H1 (cell line): ENCODE measurements around the gene LANCL3. TPM values are rescaled to one million over a fixed set of nuclear protein-coding genes. Genes with fewer than 3 reads are reported as not detected.

Experiments
- CTCF ChIA-PET: fragments of 300-600 bp; sonication (Branson Sonifier 250); formaldehyde crosslinking; loops from one replicate; lab custom pipeline; 2021; ENCODE audit not compliant: partially characterized antibody; lab: Charles Lee
- POLR2A ChIA-PET: fragments of 300-600 bp; sonication (Branson Sonifier 250); formaldehyde crosslinking; loops from one replicate; lab custom pipeline; 2021; ENCODE audit warnings: inconsistent platforms; ENCODE audit not compliant: partially characterized antibody; lab: Charles Lee
- DNase-seq, 2 experiments: peaks; one replicate each; pipeline versions ENCODE4 v3.0.0 to v3.0.0-alpha.2; 2010 to 2022; ENCODE audit warnings: low spot score in 2 of 2, low read depth in 1 of 2, mixed read lengths in 1 of 2
- FAIRE-seq: peaks from 2 replicates; lab custom pipeline; 2011; peaks lifted over from hg19 to GRCh38; lab: Jason Lieb, UNC
- H2AFZ ChIP-seq: 2 replicates; pipeline ENCODE4 v1.8.1; 2012; ENCODE audit warnings: low read length, inconsistent platforms
- H2AK5ac ChIP-seq: 2 replicates; pipeline ENCODE4 v1.6.1; 2013; ENCODE audit warnings: low read depth, low read length
- H2BK120ac ChIP-seq: replicated peaks from 2 replicates; pipeline ENCODE3; 2013; ENCODE audit warnings: low read depth, low read length, inconsistent platforms
- H2BK12ac ChIP-seq: 2 replicates; pipeline ENCODE4 v1.6.1; 2013; ENCODE audit warnings: low read depth, low read length
- H2BK15ac ChIP-seq: 2 replicates; pipeline ENCODE4 v1.6.1; 2013; ENCODE audit warnings: low read length
- H2BK20ac ChIP-seq: 2 replicates; pipeline ENCODE4 v1.6.1; 2013; ENCODE audit warnings: low read length
- H2BK5ac ChIP-seq: 2 replicates; pipeline ENCODE4 v1.6.1; 2013; ENCODE audit warnings: low read depth, low read length
- H3K14ac ChIP-seq: 2 replicates; pipeline ENCODE4 v1.6.1; 2013; ENCODE audit warnings: inconsistent platforms; ENCODE audit not compliant: insufficient read length
- H3K18ac ChIP-seq: 2 replicates; pipeline ENCODE4 v1.6.1; 2013; ENCODE audit warnings: low read length; ENCODE audit errors: extremely low read depth
- H3K23ac ChIP-seq: 2 replicates; pipeline ENCODE4 v1.6.1; 2013; ENCODE audit warnings: inconsistent platforms; ENCODE audit not compliant: insufficient read length
- H3K23me2 ChIP-seq: 2 replicates; pipeline ENCODE4 v1.6.1; 2013; ENCODE audit warnings: low read depth, low read length
- H3K27ac ChIP-seq: 2 replicates; pipeline ENCODE4 v1.6.1; 2011; ENCODE audit warnings: low read depth, low read length, inconsistent platforms
- H3K27me3 ChIP-seq, 4 experiments: replicated peaks in 1 of 4; 1 replicate in 1 of 4; 2 replicates in 3 of 4; pipeline versions ENCODE4 v1.6.1 to v1.8.1; 2011 to 2013; ENCODE audit warnings: low read length in 3 of 4, mild to moderate bottlenecking in 3 of 4, inconsistent platforms in 2 of 4, mixed read lengths in 2 of 4, moderate library complexity in 1 of 4; ENCODE audit not compliant: control insufficient read depth in 3 of 4, insufficient read depth in 3 of 4; ENCODE audit errors: extremely low read depth in 1 of 4
- H3K36me3 ChIP-seq, 4 experiments: 2 replicates each; pipeline versions ENCODE4 v1.6.1 to v1.8.1; 2011 to 2013; ENCODE audit warnings: mild to moderate bottlenecking in 4 of 4, low read length in 3 of 4, moderate library complexity in 2 of 4, control low read depth in 1 of 4, inconsistent platforms in 1 of 4; ENCODE audit not compliant: insufficient read depth in 4 of 4, control insufficient read depth in 2 of 4
- H3K4ac ChIP-seq: replicated peaks from 2 replicates; pipeline ENCODE3; 2013; ENCODE audit warnings: low read length, low read depth, mixed read lengths, inconsistent platforms; ENCODE audit not compliant: insufficient read length
- H3K4me1 ChIP-seq, 4 experiments: replicated peaks in 1 of 4; 1 replicate in 1 of 4; 2 replicates in 3 of 4; pipeline versions ENCODE4 v1.6.1 to v1.8.1; 2011 to 2013; ENCODE audit warnings: low read length in 3 of 4, inconsistent platforms in 2 of 4, mixed read lengths in 1 of 4; ENCODE audit not compliant: insufficient read depth in 4 of 4, control insufficient read depth in 3 of 4
- H3K4me2 ChIP-seq, 2 experiments: 2 replicates each; pipeline versions ENCODE4 v1.6.1 to v1.8.1; 2011 to 2013; ENCODE audit warnings: low read depth in 2 of 2, low read length in 2 of 2, control low read depth in 1 of 2, inconsistent platforms in 1 of 2, mild to moderate bottlenecking in 1 of 2; ENCODE audit not compliant: insufficient read depth in 1 of 2
- H3K4me3 ChIP-seq, 4 experiments: fragments of 200-600, 300-600 bp in 1 of 4; sonication (generic), shearing (Covaris generic), sonication (Bioruptor Twin) in 1 of 4; 2 replicates each; pipeline versions ENCODE4 v1.5.1 to v1.8.1; 2011 to 2016; ENCODE audit warnings: low read length in 4 of 4, low read depth in 3 of 4, control low read depth in 2 of 4, inconsistent platforms in 2 of 4, mild to moderate bottlenecking in 2 of 4, mixed read lengths in 1 of 4, moderate library complexity in 1 of 4; ENCODE audit not compliant: insufficient read depth in 2 of 4; ENCODE audit errors: extremely low read depth in 1 of 4
- H3K56ac ChIP-seq: replicated peaks from 2 replicates; pipeline ENCODE3; 2013; ENCODE audit warnings: low read depth, mild to moderate bottlenecking, mixed read lengths, low read length, inconsistent platforms; ENCODE audit not compliant: insufficient read length
- H3K79me1 ChIP-seq: 2 replicates; pipeline ENCODE4 v1.6.1; 2013; ENCODE audit warnings: low read depth, low read length, control low read depth
- H3K79me2 ChIP-seq, 2 experiments: 2 replicates each; pipeline versions ENCODE4 v1.6.1 to v1.8.1; 2012 to 2013; ENCODE audit warnings: low read length in 2 of 2, mild to moderate bottlenecking in 2 of 2, inconsistent platforms in 1 of 2; ENCODE audit not compliant: insufficient read depth in 2 of 2, control insufficient read depth in 1 of 2
- H3K9ac ChIP-seq, 4 experiments: replicated peaks in 1 of 4; 1 replicate in 1 of 4; 2 replicates in 3 of 4; pipeline versions ENCODE4 v1.6.1 to v1.8.1; 2011 to 2013; ENCODE audit warnings: low read depth in 3 of 4, low read length in 3 of 4, control low read depth in 2 of 4, mild to moderate bottlenecking in 2 of 4, moderate library complexity in 2 of 4, inconsistent platforms in 1 of 4; ENCODE audit errors: extremely low read depth in 1 of 4
- H3K9me3 ChIP-seq, 2 experiments: 2 replicates each; pipeline versions ENCODE4 v1.6.1 to v1.8.1; 2012 to 2013; ENCODE audit warnings: mild to moderate bottlenecking in 2 of 2, moderate library complexity in 2 of 2, control low read depth in 1 of 2, inconsistent platforms in 1 of 2, low read depth in 1 of 2, low read length in 1 of 2, mixed read lengths in 1 of 2; ENCODE audit not compliant: insufficient read depth in 2 of 2
- H4K20me1 ChIP-seq, 2 experiments: replicated peaks in 1 of 2; 2 replicates each; pipeline versions ENCODE3 to v1.8.1; 2011 to 2013; ENCODE audit warnings: inconsistent platforms in 2 of 2, low read length in 2 of 2, mild to moderate bottlenecking in 1 of 2; ENCODE audit not compliant: insufficient read depth in 2 of 2, control insufficient read depth in 1 of 2
- H4K5ac ChIP-seq: 2 replicates; pipeline ENCODE4 v1.6.1; 2013; ENCODE audit warnings: low read length, low read depth, mixed read lengths, inconsistent platforms; ENCODE audit not compliant: insufficient read length
- H4K8ac ChIP-seq: 2 replicates; pipeline ENCODE4 v1.8.0; 2013; ENCODE audit warnings: mild to moderate bottlenecking, moderate library complexity, low read length, inconsistent platforms; ENCODE audit not compliant: insufficient read depth; ENCODE audit errors: extremely low read depth
- H4K91ac ChIP-seq: replicated peaks from 2 replicates; pipeline ENCODE3; 2013; ENCODE audit warnings: low read length, mixed read lengths, inconsistent platforms; ENCODE audit not compliant: insufficient read length
- BACH1 ChIP-seq: IDR thresholded peaks from 2 replicates; pipeline ENCODE4 v1.6.1; 2012; ENCODE audit warnings: low read length, improper control_type of control experiment
- EGR1 ChIP-seq: IDR thresholded peaks from 2 replicates; pipeline ENCODE4 v1.6.1; 2011; ENCODE audit warnings: low read depth, low read length, borderline replicate concordance
- WGBS, 2 experiments: shearing (Covaris generic) in 1 of 2; methylation state at CpG; one replicate each; pipeline versions ENCODE4 v1.1.6 to v1.1.7; 2013 to 2015; ENCODE audit warnings: low lambda C conversion rate in 2 of 2, mixed read lengths in 2 of 2, inconsistent platforms in 1 of 2, low coverage in 1 of 2, missing lambda C conversion rate in 1 of 2; ENCODE audit not compliant: insufficient replicate concordance in 2 of 2, insufficient coverage in 1 of 2, insufficient read length in 1 of 2; ENCODE audit errors: extremely low coverage in 1 of 2, missing lambda C conversion rate in 1 of 2; 5-methylcytosine and 5-hydroxymethylcytosine counted together
- polyA plus RNA-seq, 7 experiments: library from polyadenylated mRNA; depleted of rRNA in 3 of 7; stranded (reverse) in 5 of 7; unstranded in 2 of 7; fragments of >200 nt in 5 of 7; fragments of 200-250 nt in 2 of 7; gene quantifications; 1 replicate in 5 of 7; 2 replicates in 1 of 7; 4 replicates in 1 of 7; pipeline versions ENCODE4 v1.2.1 to v1.2.3, GENCODE V29; 2011 to 2013; ENCODE audit warnings: missing spikeins in 2 of 7, mixed read lengths in 2 of 7
- total RNA-seq: library from RNA; stranded (reverse); fragmentation: NEBNext Ultra II Directional; extraction: Animal tissue kit (Norgen Biotek cat#: 25700); gene quantifications from 2 replicates; pipeline ENCODE4 v1.2.1, GENCODE V29; 2021

The LANCL3 gene
- total and polyA plus RNA-seq, 2 of the 8 experiments (the other 6 are each of a cell fraction or from before 2014, with no cell fraction given), result 0.11 to 0.37 TPM

- H3K4me3 ChIP-seq, result no peak overlapping the region
- ChIA-PET CTCF (interaction anchor here (1.0 kb wide), 1 partner anchor 9 kb away, joined by 3 read pairs; no protein-coding TSS in a partner anchor), POLR2A (no interaction called here)
- H3K79me1 ChIP-seq, result no peaks in the 10 kb centered on the region
- FAIRE-seq (no peak), DNase-seq (no peak)
- no peak overlapping the region for H2AK5ac ChIP-seq
- H4K5ac ChIP-seq, result no peak overlapping the region
- no peak overlapping the region for H4K8ac ChIP-seq
- H2BK20ac ChIP-seq, result no peak overlapping the region
- no peaks in the 10 kb centered on the region for H3K79me2 ChIP-seq
- H4K20me1 ChIP-seq, result no peaks in the 10 kb centered on the region
- H3K27ac ChIP-seq, result no peak overlapping the region
- no peak overlapping the region for H3K9ac ChIP-seq
- no peak overlapping the region for H2BK120ac ChIP-seq
- H3K9me3 ChIP-seq, result no peaks in the 10 kb centered on the region
- H3K23me2 ChIP-seq, result no peaks in the 10 kb centered on the region
- H3K56ac ChIP-seq, result no peak overlapping the region
- 94% methylated on average over 3 of the region's 3 CpGs; no CpG with 5 or more reads in 1 of the 2 experiments for WGBS, 2 experiments
- no peak overlapping the region for H3K4me2 ChIP-seq
- no peak overlapping the region for H4K91ac ChIP-seq
- no peak overlapping the region for H2BK15ac ChIP-seq
- TF ChIP-seq EGR1 (no peak), BACH1 (no peak)
- H2AFZ ChIP-seq, result no peak overlapping the region
- no peak overlapping the region for H3K18ac ChIP-seq
- H3K27me3 ChIP-seq, result no peaks in the 10 kb centered on the region
- H3K4ac ChIP-seq, result no peak overlapping the region
- H2BK12ac ChIP-seq, result no peak overlapping the region
- H3K36me3 ChIP-seq, result no peaks in the 10 kb centered on the region
- no peaks in the 10 kb centered on the region for H3K4me1 ChIP-seq
- H2BK5ac ChIP-seq, result no peak overlapping the region
- no peak overlapping the region for H3K23ac ChIP-seq
- no peak overlapping the region for H3K14ac ChIP-seq
Measured at GRCh38 chrX:37692918-37693317, 121.5 kb downstream of the LANCL3 start.
